VCaP (cell line): ENCODE data around the gene LAMA2.

Experiments
- H3K27ac ChIP-seq: fragments of 450-650 bp; 2 replicates; pipeline ENCODE4 v1.5.1; 2017
- TF ChIP-seq, protein P1 (sequence below): fragments of 450-650 bp; conservative IDR thresholded peaks from 2 replicates; pipeline ENCODE4 v1.5.1; 2017; ENCODE audit warnings: mild to moderate bottlenecking, moderate library complexity

Gene LAMA2

DNA sequence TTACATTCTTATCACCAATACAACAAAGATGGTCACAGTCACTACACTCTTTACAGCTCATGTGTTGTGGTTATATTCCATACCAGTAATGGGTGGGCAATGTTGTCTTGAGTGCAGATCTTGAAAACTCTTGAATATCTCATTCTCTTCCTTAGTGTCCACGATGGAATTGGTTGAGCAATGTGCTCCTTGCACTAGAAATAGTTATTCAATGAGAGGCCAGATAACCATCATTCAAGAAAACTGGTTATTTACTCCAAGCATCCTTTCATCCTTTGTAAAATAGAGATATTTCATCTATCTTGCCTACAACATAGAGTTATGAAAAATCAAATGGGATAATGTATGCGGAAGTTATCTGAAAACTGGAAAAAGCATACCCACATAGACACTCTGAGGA is 611.2 kb downstream of the LAMA2 start:
- H3K27ac ChIP-seq: no peak overlapping the region

DNA sequence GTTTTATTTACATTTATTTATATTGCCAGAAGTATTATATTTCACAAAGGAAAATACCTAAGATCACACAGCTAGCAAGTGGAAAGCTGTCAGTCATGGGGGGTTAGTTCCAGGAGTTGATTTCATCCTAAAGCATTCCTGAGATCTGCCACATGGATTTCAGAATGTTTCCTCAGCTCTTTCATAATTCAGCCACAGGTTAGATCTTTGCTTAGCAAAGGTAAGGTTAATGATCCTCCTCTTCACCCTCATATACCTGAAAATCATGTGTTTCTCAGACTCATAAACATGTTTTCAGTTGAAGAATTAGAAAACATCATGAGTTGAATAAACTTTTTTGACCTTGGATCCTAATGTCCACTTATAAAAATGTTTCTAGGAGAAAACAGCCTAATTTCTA is 611.6 kb downstream of the LAMA2 start:
- no peak overlapping the region for H3K27ac ChIP-seq

More for the DNA sequence above, 611.2 kb downstream of the LAMA2 start:
- TF ChIP-seq, protein P1, sequence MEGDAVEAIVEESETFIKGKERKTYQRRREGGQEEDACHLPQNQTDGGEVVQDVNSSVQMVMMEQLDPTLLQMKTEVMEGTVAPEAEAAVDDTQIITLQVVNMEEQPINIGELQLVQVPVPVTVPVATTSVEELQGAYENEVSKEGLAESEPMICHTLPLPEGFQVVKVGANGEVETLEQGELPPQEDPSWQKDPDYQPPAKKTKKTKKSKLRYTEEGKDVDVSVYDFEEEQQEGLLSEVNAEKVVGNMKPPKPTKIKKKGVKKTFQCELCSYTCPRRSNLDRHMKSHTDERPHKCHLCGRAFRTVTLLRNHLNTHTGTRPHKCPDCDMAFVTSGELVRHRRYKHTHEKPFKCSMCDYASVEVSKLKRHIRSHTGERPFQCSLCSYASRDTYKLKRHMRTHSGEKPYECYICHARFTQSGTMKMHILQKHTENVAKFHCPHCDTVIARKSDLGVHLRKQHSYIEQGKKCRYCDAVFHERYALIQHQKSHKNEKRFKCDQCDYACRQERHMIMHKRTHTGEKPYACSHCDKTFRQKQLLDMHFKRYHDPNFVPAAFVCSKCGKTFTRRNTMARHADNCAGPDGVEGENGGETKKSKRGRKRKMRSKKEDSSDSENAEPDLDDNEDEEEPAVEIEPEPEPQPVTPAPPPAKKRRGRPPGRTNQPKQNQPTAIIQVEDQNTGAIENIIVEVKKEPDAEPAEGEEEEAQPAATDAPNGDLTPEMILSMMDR: no peak

DNA sequence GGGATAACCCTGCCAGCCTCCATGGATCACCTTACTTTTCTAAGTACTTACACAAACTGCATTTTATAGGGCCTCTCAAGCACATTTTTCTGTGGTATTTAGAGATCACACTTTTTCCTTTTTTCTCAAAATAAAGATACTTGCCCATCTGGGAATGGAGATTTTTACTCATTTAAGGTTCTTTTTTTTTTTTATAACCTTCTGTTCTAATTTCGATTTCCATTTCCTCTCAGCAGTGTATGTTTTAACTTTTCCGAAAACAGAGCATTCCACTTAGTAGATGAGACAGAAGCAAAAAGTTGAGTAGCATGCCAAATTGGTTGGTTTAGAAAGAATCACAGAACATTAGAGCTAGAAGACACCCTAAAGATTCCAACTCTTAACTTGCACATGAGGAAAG is 612.7 kb downstream of the LAMA2 start:
- H3K27ac ChIP-seq: no peak overlapping the region
- TF ChIP-seq, protein P1: no peak

More for the DNA sequence above, 611.6 kb downstream of the LAMA2 start:
- TF ChIP-seq, protein P1: no peak

DNA sequence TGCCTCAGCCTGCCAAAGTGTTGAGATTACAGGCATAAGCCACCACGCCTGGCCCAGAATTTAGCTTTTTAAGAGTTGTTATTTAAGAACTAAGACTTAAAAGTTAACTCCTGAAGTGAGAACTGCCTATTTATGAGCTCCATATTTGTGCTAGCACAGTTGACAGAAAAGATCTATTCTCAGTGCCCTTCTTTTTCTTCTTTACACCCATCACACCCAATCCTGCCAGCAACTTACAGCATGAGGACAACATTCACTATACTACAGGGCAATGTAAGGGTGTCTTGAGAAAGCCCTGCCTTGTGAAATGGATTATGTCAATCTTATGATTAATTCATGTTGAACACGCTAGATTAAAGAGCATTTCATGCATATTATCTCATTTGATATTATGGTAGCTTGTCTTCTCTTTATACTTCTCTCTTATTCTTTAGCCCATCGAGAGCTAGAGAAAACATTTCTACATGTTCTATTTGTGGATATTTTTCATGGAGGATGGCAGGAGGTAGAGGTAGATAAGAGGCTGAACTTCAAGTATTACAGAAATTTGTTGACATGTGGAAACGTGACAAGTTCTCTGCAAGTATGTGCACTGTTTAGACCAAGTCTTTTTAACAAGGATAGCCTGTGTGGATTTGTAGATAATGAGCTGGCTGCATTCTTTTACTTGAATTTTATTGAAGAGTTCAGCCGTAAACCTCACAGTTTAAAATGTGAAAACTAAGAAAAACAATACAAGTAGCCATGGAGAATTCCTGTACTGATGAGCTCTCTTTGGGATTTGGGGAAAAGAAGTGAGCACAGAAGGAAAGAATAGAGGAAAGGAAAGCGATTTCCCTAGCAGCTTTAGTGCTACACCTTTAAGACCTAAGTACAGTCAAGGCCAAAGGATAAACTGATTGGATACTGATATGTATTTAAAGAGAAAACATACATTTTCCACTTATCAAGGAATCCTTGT is 614.8 kb downstream of the LAMA2 start:
- TF ChIP-seq, protein P1: no peak
- H3K27ac ChIP-seq: no peak overlapping the region

DNA sequence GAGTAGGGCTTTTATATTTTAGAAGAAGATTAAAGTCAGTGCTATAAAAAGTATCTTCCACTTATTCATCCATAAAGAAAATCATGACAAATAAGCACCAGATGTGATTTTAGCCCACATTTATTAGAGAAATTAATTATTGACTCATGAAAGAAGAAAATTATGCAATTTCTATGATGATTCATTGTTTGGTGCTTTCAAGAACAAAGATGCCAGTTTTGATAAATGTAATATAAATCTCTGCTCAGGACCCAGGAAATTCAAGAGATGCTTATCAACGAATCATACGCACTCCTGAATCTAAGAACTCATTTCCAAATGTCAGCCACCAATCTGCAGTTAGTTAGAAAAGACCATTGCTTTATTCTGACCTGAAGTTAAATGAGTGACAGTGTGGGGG is 615.6 kb downstream of the LAMA2 start:
- TF ChIP-seq, protein P1: no peak
- H3K27ac ChIP-seq: no peak overlapping the region

DNA sequence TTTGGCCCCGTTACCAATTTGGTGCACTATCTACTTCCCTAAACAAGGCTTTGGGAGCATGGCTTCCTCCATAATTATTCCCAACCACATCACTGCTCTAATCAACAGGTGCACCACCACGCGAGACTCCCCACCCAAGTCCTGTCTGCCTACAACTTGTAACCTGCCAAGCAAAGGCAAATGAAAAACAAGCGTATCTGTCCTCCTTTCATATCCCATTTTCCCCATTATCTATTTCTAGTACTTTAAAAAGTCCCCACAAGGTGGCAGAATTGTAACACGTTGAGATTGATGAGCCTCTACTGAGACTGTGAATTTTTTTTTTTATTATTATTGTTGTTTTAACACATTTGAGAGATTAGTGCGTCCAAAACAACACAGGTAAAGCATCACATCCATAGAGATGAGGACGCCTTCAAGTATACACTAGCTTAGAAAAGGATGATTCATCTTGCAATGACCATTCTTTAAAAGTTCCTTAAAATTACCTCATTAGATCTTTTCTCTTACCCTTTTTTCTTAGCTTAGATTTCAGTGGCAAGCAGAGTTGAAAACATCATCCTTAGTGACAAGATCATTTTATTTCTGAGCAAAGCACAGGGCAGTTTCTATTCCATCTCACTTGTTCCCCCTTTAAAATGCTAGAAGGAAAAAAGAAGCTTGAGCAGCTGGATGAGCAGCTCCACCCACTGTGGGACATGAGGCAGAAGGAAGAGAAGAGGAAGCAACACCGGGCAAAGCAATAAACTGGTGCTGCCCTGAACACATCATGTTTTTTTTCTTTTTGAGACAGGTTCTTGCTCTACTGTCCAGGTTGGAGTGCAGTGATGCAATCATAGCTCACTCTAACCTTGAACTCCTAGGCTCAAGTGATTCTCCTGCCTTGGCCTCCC is 616.3 kb downstream of the LAMA2 start:
- TF ChIP-seq, protein P1: peak; percentile 77
- no peak overlapping the region for H3K27ac ChIP-seq

DNA sequence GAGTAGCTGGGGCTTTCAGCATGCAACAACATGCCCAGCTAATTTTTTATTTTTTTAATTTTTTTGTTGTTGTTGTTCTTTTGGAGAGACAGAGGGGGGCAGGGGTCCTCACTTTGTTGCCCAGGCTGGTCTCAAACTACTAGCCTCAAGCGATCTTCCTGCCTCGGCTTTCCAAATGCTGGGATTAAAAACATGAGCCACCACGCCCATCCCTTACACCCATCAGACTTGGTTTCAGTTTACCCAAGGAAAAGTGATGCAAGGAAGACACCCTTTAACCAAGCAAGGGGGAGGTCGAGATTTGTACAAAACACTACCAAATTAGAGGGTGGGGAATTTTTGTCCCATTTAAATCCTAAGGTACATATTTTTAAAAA is 616.9 kb downstream of the LAMA2 start:
- TF ChIP-seq, protein P1: no peak

More for the DNA sequence above, 616.9 kb downstream of the LAMA2 start:
- no peak overlapping the region for H3K27ac ChIP-seq
